ENCODE data around the gene MRPL40.

Gene MRPL40

DNA sequence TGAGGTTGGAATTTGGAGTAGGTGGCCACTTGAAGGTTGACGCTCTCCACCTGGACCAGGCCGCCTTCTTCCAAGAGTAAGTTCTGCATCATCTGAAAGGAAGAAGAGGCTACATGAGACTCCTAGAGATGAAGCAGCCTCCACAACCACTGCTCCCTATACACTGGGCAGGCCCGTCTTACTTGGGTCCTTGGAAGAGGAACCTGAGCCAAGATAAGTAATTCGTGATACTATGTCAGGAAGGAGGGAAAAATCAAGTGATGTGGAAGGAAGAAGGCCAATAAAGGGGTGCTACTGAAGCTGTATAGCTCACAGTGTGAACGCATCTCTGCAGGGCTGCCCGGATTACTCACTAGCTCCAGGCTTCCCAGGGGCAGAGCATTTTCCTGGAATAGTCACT, 35.6 kb downstream of the MRPL40 start:
- POLR2A ChIA-PET: no interaction called here
- DNase-seq (ENCODE audit: extremely low spot score): no peak
- TF ChIP-seq, protein P1, sequence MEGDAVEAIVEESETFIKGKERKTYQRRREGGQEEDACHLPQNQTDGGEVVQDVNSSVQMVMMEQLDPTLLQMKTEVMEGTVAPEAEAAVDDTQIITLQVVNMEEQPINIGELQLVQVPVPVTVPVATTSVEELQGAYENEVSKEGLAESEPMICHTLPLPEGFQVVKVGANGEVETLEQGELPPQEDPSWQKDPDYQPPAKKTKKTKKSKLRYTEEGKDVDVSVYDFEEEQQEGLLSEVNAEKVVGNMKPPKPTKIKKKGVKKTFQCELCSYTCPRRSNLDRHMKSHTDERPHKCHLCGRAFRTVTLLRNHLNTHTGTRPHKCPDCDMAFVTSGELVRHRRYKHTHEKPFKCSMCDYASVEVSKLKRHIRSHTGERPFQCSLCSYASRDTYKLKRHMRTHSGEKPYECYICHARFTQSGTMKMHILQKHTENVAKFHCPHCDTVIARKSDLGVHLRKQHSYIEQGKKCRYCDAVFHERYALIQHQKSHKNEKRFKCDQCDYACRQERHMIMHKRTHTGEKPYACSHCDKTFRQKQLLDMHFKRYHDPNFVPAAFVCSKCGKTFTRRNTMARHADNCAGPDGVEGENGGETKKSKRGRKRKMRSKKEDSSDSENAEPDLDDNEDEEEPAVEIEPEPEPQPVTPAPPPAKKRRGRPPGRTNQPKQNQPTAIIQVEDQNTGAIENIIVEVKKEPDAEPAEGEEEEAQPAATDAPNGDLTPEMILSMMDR (IDR thresholded peaks at IDR 0.05; ENCODE audit: control extremely low read depth, extremely low read depth, low read depth, missing control alignments): no peak
- CTCF ChIA-PET: interaction anchor here (1.3 kb wide), 1 partner anchor 10 kb away, joined by 3 read pairs; no protein-coding TSS in a partner anchor

- TF ChIP-seq, protein P1 (IDR thresholded peaks at IDR 0.05; ENCODE audit: control extremely low read depth, extremely low read depth, low read depth, missing control alignments): no peak
- ChIA-PET POLR2A (no interaction called here), CTCF (interaction anchor here (1.4 kb wide), 1 partner anchor 290 kb away, joined by 4 read pairs; no protein-coding TSS in a partner anchor)
- no peak for DNase-seq (ENCODE audit: extremely low spot score)
These were observed 37.1 kb downstream of the MRPL40 start for GRCh38 chr22:19469421-19469820.

- no peak for DNase-seq (ENCODE audit: extremely low spot score)
- ChIA-PET CTCF (interaction anchor here (1.3 kb wide), 1 partner anchor 9 kb away, joined by 3 read pairs; the partner anchor contains the start of genes CDC45 and UFD1), POLR2A (no interaction called here)
- TF ChIP-seq, protein P1 (IDR thresholded peaks at IDR 0.05; ENCODE audit: control extremely low read depth, extremely low read depth, low read depth, missing control alignments): no peak
These were observed 37.7 kb downstream of the MRPL40 start for GRCh38 chr22:19470010-19470409.

DNA sequence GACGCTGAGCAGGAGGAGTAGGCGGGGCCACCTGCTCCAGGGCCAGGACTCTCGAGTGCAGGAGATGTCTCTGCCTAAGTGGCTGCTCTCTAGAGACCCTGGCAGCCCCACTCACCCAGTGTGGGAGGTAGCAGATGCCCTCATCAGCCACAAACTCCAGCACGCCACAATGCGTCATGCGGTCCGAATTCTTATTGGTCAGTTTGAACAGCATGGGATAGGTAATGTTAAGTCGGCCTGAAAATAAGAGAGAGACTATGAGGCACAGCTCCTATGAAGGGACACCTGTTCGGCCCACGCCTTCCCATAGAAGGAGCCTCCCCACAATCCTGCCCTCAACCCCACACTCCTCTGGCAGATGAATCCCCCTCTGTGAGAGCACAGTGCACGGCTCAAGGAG, 39.2 kb downstream of the MRPL40 start:
- CTCF ChIA-PET: no interaction called here
- TF ChIP-seq, protein P1 (IDR thresholded peaks at IDR 0.05; ENCODE audit: control extremely low read depth, extremely low read depth, low read depth, missing control alignments): no peak
- no peak for DNase-seq (ENCODE audit: extremely low spot score)
- POLR2A ChIA-PET: no interaction called here

- POLR2A ChIA-PET: no interaction called here
These were observed 39.9 kb downstream of the MRPL40 start for GRCh38 chr22:19472233-19472632.

GRCh38 chr22:19473578-19473977, 41.2 kb downstream of the MRPL40 start:
- TF ChIP-seq, protein P1 (IDR thresholded peaks at IDR 0.05; ENCODE audit: control extremely low read depth, extremely low read depth, low read depth, missing control alignments): no peak
- POLR2A ChIA-PET: interaction anchor here (1.3 kb wide), 1 partner anchor 15 kb away, joined by 4 read pairs; no protein-coding TSS in a partner anchor
- CTCF ChIA-PET: interaction anchor here (0.7 to 3.0 kb wide), 8 partner anchors 10 to 295 kb away, joined by 3 to 15 read pairs (median 6); partner anchors contain the start of gene SLC25A1
- no peak for DNase-seq (ENCODE audit: extremely low spot score)

More at GRCh38 chr22:19472233-19472632, 39.9 kb downstream of the MRPL40 start:
- CTCF ChIA-PET: interaction anchor here (1.4 to 3.0 kb wide), 3 partner anchors 9 to 161 kb away, joined by 3 to 15 read pairs (median 5); no protein-coding TSS in a partner anchor
- TF ChIP-seq, protein P1 (IDR thresholded peaks at IDR 0.05; ENCODE audit: control extremely low read depth, extremely low read depth, low read depth, missing control alignments): no peak
- DNase-seq (ENCODE audit: extremely low spot score): no peak

Measured in GM10248 (cell line).